Karpas-422 (cell line): Measurements from ENCODE around the gene MLLT1. TPM values are rescaled to one million over a fixed set of nuclear protein-coding genes. Genes with fewer than 3 reads are reported as not detected.

Experiments used
- DNase-seq: peaks from one replicate; pipeline ENCODE4 v3.0.0-alpha.2; 2015
- H2AFZ ChIP-seq: fragments of 200-600 bp; sonication (generic); 2 replicates; pipeline ENCODE4 v1.6.1; 2014; ENCODE audit warnings: antibody characterized with exemption, low read length, mixed read lengths
- H3K27ac ChIP-seq: fragments of 200-600 bp; sonication (generic); 2 replicates; pipeline ENCODE4 v1.5.1; 2014; ENCODE audit warnings: mild to moderate bottlenecking, low read length, moderate library complexity
- H3K27me3 ChIP-seq: fragments of 200-600 bp; sonication (generic); 2 replicates; pipeline ENCODE4 v1.6.1; 2014; ENCODE audit warnings: low read length, mixed read lengths
- H3K36me3 ChIP-seq: fragments of 200-600 bp; sonication (generic); 2 replicates; pipeline ENCODE4 v1.6.1; 2014; ENCODE audit warnings: low read length, mixed read lengths; ENCODE audit not compliant: insufficient read depth
- H3K4me1 ChIP-seq: fragments of 200-600 bp; sonication (generic); 2 replicates; pipeline ENCODE4 v1.6.1; 2014; ENCODE audit warnings: mild to moderate bottlenecking, low read length, mixed read lengths
- H3K4me2 ChIP-seq: fragments of 200-600 bp; sonication (generic); 2 replicates; pipeline ENCODE4 v1.6.1; 2014; ENCODE audit warnings: low read length, low read depth, mild to moderate bottlenecking; ENCODE audit not compliant: poor library complexity, severe bottlenecking
- H3K4me3 ChIP-seq: fragments of 200-600 bp; sonication (generic); 2 replicates; pipeline ENCODE4 v1.5.1; 2014; ENCODE audit warnings: mild to moderate bottlenecking, antibody characterized with exemption, low read length, mixed read lengths
- H3K79me2 ChIP-seq: fragments of 200-600 bp; sonication (generic); 2 replicates; pipeline ENCODE4 v1.6.1; 2014; ENCODE audit warnings: mild to moderate bottlenecking, low read length, mixed read lengths
- H3K9ac ChIP-seq: fragments of 200-600 bp; sonication (generic); 2 replicates; pipeline ENCODE4 v1.6.0; 2014; ENCODE audit warnings: low read length
- H3K9me2 ChIP-seq: fragments of 200-600 bp; sonication (generic), shearing (Covaris generic); replicated peaks from 2 replicates; pipeline ENCODE4 v1.6.0; 2014; ENCODE audit warnings: mild to moderate bottlenecking, low read length, moderate library complexity; ENCODE audit not compliant: insufficient read depth
- H3K9me3 ChIP-seq: fragments of 300-700, 200-600 bp; sonication (generic); 2 replicates; pipeline ENCODE4 v1.6.1; 2014; ENCODE audit warnings: low read length, mixed read lengths
- H4K20me1 ChIP-seq: fragments of 200-600 bp; sonication (generic); 2 replicates; pipeline ENCODE4 v1.6.1; 2014; ENCODE audit warnings: mild to moderate bottlenecking, antibody characterized with exemption, low read length, low read depth; ENCODE audit not compliant: insufficient read depth
- total RNA-seq: library from RNA; depleted of rRNA; stranded (reverse); fragments of >200 nt; shearing (Covaris generic); gene quantifications from 2 replicates; pipeline ENCODE4 v1.2.3, GENCODE V29; 2014; ENCODE audit warnings: low replicate concordance

MLLT1 gene
- total RNA-seq, 1 experiment from 2014 or later: 19.5 TPM

DNA sequence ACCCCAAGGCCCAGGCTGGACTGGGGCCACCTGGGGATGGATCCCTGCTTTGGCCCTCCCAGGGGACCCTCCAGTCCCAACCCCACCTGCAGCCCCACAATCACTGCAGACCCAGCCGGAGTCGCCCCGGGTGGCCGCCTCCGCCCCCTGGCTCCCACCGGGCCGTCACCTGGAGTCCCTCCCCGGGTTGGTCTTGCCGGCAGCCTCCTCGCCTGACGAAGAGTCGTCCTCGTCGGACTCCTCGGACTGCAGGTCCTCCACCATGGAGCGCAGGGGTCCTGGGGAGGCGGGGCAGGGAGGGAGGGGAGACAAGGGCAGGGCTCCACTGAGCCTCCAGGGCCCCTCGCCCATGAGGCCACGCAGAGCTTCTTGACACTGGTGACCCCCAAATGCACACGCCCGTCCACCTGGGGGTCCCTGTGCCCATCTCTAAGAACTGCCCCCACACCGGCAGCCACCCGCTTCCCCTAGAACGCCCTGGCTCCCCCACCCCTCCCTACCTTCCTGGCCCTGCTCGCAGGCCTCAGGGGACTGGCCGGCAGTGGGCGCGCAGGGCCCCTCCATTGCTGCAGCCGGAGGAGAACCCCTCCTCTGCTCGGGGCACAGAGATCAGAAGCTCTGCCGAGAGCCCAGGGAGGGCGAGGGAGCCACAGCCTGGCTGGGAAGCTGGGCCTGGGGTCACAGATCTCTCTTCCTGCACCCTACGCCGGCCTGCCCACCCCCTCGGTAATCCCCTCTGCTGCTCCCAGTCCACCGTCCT lies 63.4 kb downstream of the MLLT1 start:
- Histone ChIP-seq H3K4me3 (no peak overlapping the region), H3K36me3 (no peaks in the 10 kb centered on the region), H3K9me3 (no peaks in the 10 kb centered on the region), H3K4me2 (no peak overlapping the region), H3K4me1 (no peaks in the 10 kb centered on the region), H3K27ac (no peak overlapping the region), H4K20me1 (peaks cover 15% of the 10 kb centered on the region; the same call in 1 of the 2 replicates), H2AFZ (no peak overlapping the region), H3K27me3 (no peaks in the 10 kb centered on the region), H3K9me2 (no peaks in the 10 kb centered on the region), H3K9ac (no peak overlapping the region), H3K79me2 (no peaks in the 10 kb centered on the region)
- no peak for DNase-seq

DNA sequence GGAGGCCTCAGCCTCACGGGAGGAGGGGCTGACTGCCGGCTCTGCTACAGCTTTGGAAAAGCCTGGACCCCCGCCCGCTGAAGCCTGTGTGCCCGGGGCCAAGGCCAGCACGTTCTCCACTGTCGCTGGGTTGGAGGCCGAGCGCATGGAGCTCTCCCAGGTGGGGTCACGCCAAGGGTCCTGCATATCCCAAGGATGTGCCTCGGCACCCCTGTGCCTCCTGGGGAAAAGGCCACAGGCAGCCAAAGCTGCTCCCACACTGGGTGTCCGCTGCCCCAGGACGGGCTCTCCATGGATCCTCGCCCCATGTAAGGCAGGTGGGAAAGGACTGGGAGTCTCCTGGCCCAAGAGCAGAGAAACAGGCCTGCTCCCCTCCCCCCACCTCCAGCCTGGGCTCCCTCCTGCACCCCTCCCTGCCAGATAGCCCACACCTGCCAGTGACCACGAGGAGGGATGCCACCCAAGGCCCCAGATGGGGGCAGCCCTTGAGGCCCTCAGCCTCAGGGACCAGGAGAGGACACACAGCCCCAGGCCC lies 64.0 kb downstream of the MLLT1 start:
- Histone ChIP-seq H4K20me1 (peaks cover 15% of the 10 kb centered on the region; the same call in 1 of the 2 replicates), H3K9me2 (no peaks in the 10 kb centered on the region), H3K36me3 (no peaks in the 10 kb centered on the region), H3K27me3 (no peaks in the 10 kb centered on the region), H2AFZ (no peak overlapping the region), H3K27ac (no peak overlapping the region), H3K9me3 (no peaks in the 10 kb centered on the region), H3K9ac (no peak overlapping the region), H3K79me2 (no peaks in the 10 kb centered on the region), H3K4me2 (no peak overlapping the region), H3K4me1 (no peaks in the 10 kb centered on the region), H3K4me3 (no peak overlapping the region)
- DNase-seq: no peak

DNA sequence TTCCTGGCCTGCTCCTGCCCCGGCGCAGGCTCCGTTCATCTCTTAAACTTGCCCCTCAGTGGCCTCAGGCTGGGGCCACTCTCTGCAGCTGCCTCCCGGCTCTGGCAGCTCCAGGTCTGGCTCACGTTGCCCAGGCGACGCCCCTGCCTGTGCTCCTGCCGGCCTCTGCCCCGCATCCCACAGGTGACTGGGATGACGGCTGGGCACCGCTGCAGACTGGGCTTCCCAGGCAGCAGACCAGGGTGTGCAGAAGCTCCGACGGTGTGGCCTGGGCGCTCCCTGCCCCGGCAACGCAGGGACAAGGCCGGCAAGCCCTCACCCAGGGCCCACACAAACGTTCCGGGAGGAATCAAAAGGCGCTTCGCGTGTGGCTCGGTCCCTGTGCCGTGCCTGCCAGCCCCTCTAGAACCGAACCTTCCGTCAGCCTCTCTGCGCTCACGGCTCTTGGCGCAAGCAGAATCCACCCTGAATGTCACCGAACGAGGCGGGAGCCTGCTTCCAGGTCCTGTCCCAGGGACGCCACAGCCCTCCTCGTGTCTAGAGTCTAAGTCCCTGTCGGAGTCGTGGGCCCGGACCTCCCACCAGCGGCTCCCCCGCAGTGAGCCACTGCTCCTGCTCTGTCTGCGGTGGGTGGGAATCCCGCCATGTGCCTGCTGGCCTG lies 64.8 kb downstream of the MLLT1 start:
- no peak for DNase-seq
- H3K9me3 ChIP-seq: no peaks in the 10 kb centered on the region
- H3K9me2 ChIP-seq: no peaks in the 10 kb centered on the region
- H3K4me1 ChIP-seq: no peaks in the 10 kb centered on the region
- no peak overlapping the region for H3K4me3 ChIP-seq
- H3K27ac ChIP-seq: no peak overlapping the region
- no peak overlapping the region for H3K4me2 ChIP-seq
- no peak overlapping the region for H3K9ac ChIP-seq
- H4K20me1 ChIP-seq: peaks cover 15% of the 10 kb centered on the region; the same call in 1 of the 2 replicates
- H3K36me3 ChIP-seq: no peaks in the 10 kb centered on the region
- H3K79me2 ChIP-seq: no peaks in the 10 kb centered on the region
- H2AFZ ChIP-seq: no peak overlapping the region
- no peaks in the 10 kb centered on the region for H3K27me3 ChIP-seq

DNA sequence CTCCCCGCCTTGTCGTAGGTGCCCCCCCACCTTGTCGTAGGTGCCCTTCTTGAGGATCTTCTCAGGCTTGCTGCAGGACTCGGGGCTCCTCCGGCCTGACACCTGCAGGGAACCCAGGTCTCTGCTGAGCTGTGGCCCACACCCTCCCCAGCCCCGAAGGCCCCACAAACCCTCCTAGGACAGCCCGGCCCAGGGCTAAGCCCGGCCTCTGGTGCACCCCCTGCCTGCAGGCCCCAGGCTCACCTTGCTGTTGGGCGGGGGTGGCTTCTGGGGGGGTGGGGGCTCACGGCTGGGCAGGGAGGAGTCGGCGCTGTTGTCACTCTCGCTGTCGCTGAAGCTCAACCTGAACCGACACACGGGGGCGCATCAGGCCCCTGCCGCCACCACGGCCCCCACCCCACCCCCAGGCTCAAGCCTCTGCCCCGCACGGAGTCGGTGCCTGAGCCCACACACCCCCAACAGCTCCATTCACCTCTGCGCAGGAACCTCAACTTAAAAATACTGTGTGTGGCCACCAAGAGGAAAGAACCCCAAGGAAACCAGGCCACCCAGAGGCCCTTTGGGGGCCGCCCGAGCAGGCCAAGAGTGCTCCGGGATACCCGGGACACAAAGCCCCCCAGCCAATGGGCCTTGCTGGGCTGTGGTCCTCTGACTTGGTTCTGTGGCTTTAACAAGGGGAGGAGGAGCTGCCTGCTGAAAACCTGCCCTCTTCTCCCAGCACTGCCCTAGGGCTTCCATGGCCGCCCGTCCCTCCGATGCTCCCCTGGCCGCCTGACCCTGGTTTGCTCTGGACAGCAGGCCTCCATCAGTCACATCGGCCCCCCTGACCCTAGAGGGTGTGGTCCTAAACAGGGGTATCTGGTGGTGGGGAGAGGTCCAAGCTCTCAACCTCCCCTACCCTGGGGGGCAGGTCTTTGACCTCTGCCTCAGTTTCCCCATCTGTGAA lies 65.8 kb downstream of the MLLT1 start:
- Histone ChIP-seq H3K79me2 (no peaks in the 10 kb centered on the region), H4K20me1 (peaks cover 7% of the 10 kb centered on the region; the same call in 1 of the 2 replicates), H2AFZ (no peak overlapping the region), H3K9me2 (no peaks in the 10 kb centered on the region), H3K4me2 (no peak overlapping the region), H3K9ac (no peak overlapping the region), H3K36me3 (no peaks in the 10 kb centered on the region), H3K4me1 (no peaks in the 10 kb centered on the region), H3K27ac (no peak overlapping the region), H3K4me3 (no peak overlapping the region), H3K27me3 (no peaks in the 10 kb centered on the region), H3K9me3 (no peaks in the 10 kb centered on the region)
- DNase-seq: no peak

DNA sequence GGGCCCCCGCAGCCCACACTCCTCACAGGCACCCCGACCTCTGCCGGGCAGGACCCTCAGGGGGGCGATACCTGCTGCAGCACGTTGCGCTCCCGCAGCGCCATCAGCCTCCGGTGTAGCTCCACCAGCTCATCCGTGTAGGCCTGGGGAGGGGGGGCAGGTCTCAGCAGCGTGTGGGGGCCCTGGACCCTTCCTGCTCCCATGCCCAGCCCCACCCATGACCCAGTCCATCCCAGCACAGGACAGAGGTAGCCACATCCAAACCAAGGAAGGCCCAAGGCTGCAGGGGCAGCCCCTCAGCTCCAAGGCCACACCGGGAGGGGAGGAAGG lies 66.5 kb downstream of the MLLT1 start:
- Histone ChIP-seq H3K9me3 (no peaks in the 10 kb centered on the region), H2AFZ (no peak overlapping the region), H4K20me1 (0 out of 2 replicates have a peak, but pooled peaks cover 2% of the 10 kb centered on the region), H3K9me2 (no peaks in the 10 kb centered on the region), H3K36me3 (no peaks in the 10 kb centered on the region), H3K4me3 (no peak overlapping the region), H3K4me2 (no peak overlapping the region), H3K4me1 (no peaks in the 10 kb centered on the region), H3K27ac (no peak overlapping the region), H3K79me2 (no peaks in the 10 kb centered on the region), H3K27me3 (no peaks in the 10 kb centered on the region), H3K9ac (no peak overlapping the region)
- DNase-seq: no peak

DNA sequence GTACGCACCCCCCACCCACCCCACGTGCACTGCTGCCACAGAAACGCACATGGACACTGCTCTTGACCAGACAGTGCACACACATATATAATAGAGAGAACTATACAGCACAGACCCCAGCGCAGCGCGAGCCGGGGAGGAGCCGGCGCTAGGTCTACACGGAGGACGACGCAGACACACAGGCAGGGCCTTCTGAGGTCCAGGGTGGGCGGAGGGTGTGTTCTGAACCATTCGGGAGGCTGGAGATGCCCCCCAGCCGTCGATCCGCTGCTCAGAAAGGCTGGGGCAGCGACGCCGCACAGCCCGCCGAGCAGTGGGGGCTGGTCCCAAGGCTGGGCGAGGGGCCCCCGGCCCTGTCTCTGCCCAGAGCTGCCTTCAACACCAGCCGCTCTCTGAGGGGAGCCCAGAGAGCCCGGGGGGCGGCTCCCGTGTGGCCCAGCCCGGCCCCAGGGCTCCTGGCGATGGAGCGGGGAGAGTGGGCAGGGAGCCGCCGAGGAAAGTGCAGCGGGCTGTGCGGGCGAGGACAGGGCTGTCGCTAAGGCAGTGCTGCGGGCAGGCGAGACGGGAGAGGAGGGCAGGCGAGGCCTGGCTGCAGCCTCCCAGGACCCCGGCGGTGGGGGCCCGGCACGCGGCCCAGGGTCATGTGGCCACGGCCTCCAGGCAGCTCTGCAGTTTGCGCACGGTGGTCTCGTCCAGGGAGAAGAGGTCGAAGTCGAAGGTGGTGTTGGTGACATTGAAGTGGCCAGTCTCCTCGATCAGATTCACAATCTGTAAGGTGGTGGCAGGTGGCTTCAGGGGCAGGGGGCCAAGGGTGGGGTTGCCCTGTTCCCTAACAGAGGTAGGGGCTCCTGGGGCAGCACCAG lies 67.1 kb downstream of the MLLT1 start:
- Histone ChIP-seq H4K20me1 (no peaks in the 10 kb centered on the region), H3K9me2 (no peaks in the 10 kb centered on the region), H3K9ac (no peak overlapping the region), H3K9me3 (no peaks in the 10 kb centered on the region), H3K79me2 (no peaks in the 10 kb centered on the region), H3K4me2 (no peak overlapping the region), H3K27me3 (no peaks in the 10 kb centered on the region), H3K36me3 (no peaks in the 10 kb centered on the region), H3K4me3 (no peak overlapping the region), H2AFZ (no peak overlapping the region), H3K4me1 (no peaks in the 10 kb centered on the region), H3K27ac (no peak overlapping the region)
- no peak for DNase-seq

DNA sequence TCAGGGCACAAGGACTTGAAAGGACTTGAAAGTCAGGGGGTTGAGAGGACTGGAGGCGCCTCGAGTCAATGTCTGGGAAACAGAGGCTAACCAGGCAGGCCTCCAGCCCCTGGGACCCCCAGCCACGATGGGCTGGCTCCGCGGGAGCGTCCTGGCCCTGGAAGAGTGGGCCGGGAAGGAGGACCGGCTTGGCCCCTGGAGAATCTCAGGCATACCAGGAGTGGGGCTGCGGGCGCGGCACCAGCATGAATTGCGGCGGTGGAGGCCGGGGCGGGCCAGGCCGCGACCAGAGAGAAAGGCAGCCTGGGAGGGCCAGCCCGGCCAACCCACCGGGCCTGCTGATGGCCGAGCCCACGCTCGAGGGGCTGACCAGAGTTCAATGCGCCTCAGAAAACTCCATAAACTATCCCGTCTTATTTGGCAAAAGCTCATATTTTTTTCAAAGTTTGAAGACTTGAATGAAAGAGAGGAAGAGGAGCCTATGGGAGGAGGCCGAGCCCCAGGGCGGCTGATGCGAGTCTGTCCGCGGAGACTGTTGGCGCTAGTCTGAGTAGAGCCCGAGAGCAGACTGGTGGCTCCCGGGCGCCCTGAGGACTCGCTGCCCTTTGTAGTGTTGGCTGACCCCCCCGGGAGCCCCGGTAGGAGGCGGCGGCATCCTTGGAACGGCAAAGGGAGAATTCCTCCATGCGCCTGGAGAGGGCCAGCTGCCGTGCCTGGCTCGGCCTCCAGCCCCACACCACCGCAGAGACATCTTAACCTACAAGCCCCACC lies 68.0 kb downstream of the MLLT1 start:
- no peaks in the 10 kb centered on the region for H3K4me1 ChIP-seq
- no peak overlapping the region for H3K9ac ChIP-seq
- H3K4me2 ChIP-seq: no peak overlapping the region
- no peak overlapping the region for H3K27ac ChIP-seq
- H3K36me3 ChIP-seq: no peaks in the 10 kb centered on the region
- H3K79me2 ChIP-seq: no peaks in the 10 kb centered on the region
- no peak for DNase-seq
- no peaks in the 10 kb centered on the region for H3K9me3 ChIP-seq
- H4K20me1 ChIP-seq: no peaks in the 10 kb centered on the region
- H3K9me2 ChIP-seq: no peaks in the 10 kb centered on the region
- no peak overlapping the region for H2AFZ ChIP-seq
- H3K27me3 ChIP-seq: no peaks in the 10 kb centered on the region
- no peak overlapping the region for H3K4me3 ChIP-seq
